Activated B cell treated with CpG ODN at 0.5 μM for 24 hours (primary cell): Measurements from ENCODE around the gene GALNT14. TPM values are rescaled to one million over a fixed set of nuclear protein-coding genes. Genes with fewer than 3 reads are reported as not detected.

Source experiments
- ATAC-seq: fragments of 200-7000 bp; cut with Tn5 transposase; one replicate; pipeline ENCODE4 v1.10.0; 2021; ENCODE audit warnings: low read depth, mild to moderate bottlenecking, moderate library complexity
- CTCF ChIA-PET: fragments of 350-600 bp; sonication (Branson Sonifier 250); formaldehyde crosslinking; loops from one replicate; lab custom pipeline; 2021; ENCODE audit warnings: antibody characterized with exemption; lab: Charles Lee
- POLR2A ChIA-PET: fragments of 350-600 bp; sonication (Branson Sonifier 250); formaldehyde crosslinking; loops from one replicate; lab custom pipeline; 2021; ENCODE audit warnings: antibody characterized with exemption; lab: Charles Lee
- DNase-seq: peaks from one replicate; pipeline ENCODE4 v3.0.0; 2022
- H3K27ac Mint-ChIP-seq: one replicate; pipeline ENCODE4 v1.8.0; 2020; ENCODE audit warnings: mixed read lengths
- H3K27me3 Mint-ChIP-seq: one replicate; pipeline ENCODE4 v1.8.0; 2021; ENCODE audit warnings: mixed read lengths
- H3K36me3 Mint-ChIP-seq: one replicate; pipeline ENCODE4 v1.8.0; 2021; ENCODE audit warnings: low read depth, mixed read lengths
- H3K4me1 Mint-ChIP-seq: one replicate; pipeline ENCODE4 v1.8.0; 2021; ENCODE audit warnings: mixed read lengths
- H3K4me3 Mint-ChIP-seq: one replicate; pipeline ENCODE4 v1.8.0; 2020; ENCODE audit warnings: mild to moderate bottlenecking, mixed read lengths
- H3K9me3 Mint-ChIP-seq: one replicate; pipeline ENCODE4 v1.8.0; 2020; ENCODE audit warnings: mixed read lengths
- intact Hi-C: fragments of 100-400 bp; cut with micrococcal nuclease; formaldehyde crosslinking; loops from one replicate; pipeline ENCODE4 v1.15.1; 2024
- total RNA-seq: library from RNA; stranded (reverse); gene quantifications from 2 replicates; pipeline ENCODE4 v1.2.3, GENCODE V29; 2022
- TF ChIP-seq, protein P1 (sequence below): fragments of 200-600 bp; IDR thresholded peaks from one replicate; pipeline ENCODE4 v1.8.0; 2022; ENCODE audit warnings: antibody characterized with exemption, mild to moderate bottlenecking

GALNT14 gene
- total RNA-seq, 1 donor from 2014 or later, result 6.6 TPM

DNA sequence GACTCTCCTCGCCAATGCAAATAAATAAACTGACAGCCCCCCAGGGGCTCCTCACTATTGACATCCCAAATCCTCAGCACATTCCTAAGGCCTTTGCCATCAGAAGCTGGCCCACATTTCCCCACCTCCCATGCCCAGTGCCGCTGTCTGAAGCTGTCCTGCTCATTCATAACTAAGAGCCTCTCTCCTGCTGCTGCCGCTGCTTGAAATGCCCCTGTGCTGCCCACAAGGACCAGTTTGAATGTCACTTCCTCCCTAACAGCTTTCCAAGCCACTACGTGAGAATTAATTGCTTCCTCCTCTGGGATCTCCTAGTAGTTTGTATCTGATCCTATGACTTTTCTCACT is 179.3 kb downstream of the GALNT14 start:
- ChIA-PET POLR2A (no interaction called here), CTCF (no interaction called here)
- ATAC-seq, result no peak
- no peaks in the 10 kb centered on the region for H3K36me3 Mint-ChIP-seq
- H3K4me3 Mint-ChIP-seq, result no peak overlapping the region
- no peak for DNase-seq
- no peaks in the 10 kb centered on the region for H3K27me3 Mint-ChIP-seq
- intact Hi-C loops, result no loop called here
- TF ChIP-seq, protein P1, sequence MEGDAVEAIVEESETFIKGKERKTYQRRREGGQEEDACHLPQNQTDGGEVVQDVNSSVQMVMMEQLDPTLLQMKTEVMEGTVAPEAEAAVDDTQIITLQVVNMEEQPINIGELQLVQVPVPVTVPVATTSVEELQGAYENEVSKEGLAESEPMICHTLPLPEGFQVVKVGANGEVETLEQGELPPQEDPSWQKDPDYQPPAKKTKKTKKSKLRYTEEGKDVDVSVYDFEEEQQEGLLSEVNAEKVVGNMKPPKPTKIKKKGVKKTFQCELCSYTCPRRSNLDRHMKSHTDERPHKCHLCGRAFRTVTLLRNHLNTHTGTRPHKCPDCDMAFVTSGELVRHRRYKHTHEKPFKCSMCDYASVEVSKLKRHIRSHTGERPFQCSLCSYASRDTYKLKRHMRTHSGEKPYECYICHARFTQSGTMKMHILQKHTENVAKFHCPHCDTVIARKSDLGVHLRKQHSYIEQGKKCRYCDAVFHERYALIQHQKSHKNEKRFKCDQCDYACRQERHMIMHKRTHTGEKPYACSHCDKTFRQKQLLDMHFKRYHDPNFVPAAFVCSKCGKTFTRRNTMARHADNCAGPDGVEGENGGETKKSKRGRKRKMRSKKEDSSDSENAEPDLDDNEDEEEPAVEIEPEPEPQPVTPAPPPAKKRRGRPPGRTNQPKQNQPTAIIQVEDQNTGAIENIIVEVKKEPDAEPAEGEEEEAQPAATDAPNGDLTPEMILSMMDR, result no peak
- no peaks in the 10 kb centered on the region for H3K9me3 Mint-ChIP-seq
- no peaks in the 10 kb centered on the region for H3K4me1 Mint-ChIP-seq
- H3K27ac Mint-ChIP-seq, result no peak overlapping the region

DNA sequence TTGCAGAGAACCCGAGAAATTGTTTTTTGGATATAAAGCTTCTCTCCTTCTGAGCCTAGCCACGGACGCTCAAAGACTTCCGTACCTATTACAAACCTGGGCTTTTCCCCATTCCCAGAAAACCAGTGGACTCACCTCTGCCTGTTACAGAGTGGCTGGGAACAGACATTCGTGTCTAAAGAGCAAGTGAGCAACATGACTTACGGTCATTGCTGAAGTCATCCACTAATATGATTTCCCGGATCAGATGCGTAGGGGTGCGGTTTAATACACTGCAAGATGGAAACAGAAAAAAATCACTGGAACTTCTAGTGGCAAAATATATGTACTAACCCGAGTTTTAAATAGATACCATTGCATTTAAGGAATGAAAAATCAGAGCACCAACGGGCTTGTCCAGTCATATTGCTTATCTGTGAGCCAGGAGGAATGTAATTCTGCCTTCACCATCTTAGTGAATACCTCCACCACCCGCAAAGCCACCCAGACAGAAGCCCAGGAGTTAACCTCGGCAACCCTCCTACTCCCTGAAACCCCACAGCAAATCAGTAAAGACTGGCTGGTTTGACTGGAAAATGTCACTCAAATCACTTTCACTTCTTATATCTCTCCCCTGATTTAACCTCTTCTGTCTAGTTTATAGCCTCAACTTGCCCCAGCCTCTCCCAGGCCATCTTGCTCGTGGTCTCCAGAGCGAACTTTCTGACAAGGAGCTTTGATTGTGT is 179.9 kb downstream of the GALNT14 start:
- DNase-seq (no peak), ATAC-seq (no peak)
- H3K27me3 Mint-ChIP-seq, result no peaks in the 10 kb centered on the region
- ChIA-PET CTCF (no interaction called here), POLR2A (no interaction called here)
- H3K36me3 Mint-ChIP-seq, result no peaks in the 10 kb centered on the region
- no peak overlapping the region for H3K27ac Mint-ChIP-seq
- TF ChIP-seq, protein P1, result no peak
- intact Hi-C loops, result no loop called here
- H3K4me3 Mint-ChIP-seq, result no peak overlapping the region
- no peaks in the 10 kb centered on the region for H3K4me1 Mint-ChIP-seq
- no peaks in the 10 kb centered on the region for H3K9me3 Mint-ChIP-seq

DNA sequence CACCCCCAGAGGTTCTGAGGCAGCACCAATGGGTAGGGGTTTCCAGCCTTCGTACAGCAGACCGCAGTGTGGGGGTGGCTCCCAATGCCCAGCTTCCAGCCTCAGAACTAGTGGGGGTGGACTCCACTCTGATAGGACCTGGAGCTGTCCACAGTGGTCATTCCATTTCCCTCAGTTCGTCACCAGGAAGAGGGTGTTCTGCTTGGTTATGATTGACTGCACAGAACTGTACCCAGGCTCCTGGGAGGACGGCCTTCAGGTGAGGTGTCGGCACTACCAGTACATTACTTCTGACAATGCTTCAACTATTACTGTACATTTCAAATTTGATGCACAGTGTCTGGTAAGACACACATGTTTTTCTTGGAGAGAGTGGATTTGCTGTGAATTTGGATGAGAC is 180.6 kb downstream of the GALNT14 start:
- no peak overlapping the region for H3K4me3 Mint-ChIP-seq
- H3K27ac Mint-ChIP-seq, result no peak overlapping the region
- CTCF ChIA-PET, result no interaction called here
- TF ChIP-seq, protein P1, result no peak
- POLR2A ChIA-PET, result no interaction called here
- H3K27me3 Mint-ChIP-seq, result no peaks in the 10 kb centered on the region
- DNase-seq (no peak), ATAC-seq (no peak)
- no peaks in the 10 kb centered on the region for H3K9me3 Mint-ChIP-seq
- H3K4me1 Mint-ChIP-seq, result no peaks in the 10 kb centered on the region
- intact Hi-C loops, result no loop called here
- no peaks in the 10 kb centered on the region for H3K36me3 Mint-ChIP-seq

DNA sequence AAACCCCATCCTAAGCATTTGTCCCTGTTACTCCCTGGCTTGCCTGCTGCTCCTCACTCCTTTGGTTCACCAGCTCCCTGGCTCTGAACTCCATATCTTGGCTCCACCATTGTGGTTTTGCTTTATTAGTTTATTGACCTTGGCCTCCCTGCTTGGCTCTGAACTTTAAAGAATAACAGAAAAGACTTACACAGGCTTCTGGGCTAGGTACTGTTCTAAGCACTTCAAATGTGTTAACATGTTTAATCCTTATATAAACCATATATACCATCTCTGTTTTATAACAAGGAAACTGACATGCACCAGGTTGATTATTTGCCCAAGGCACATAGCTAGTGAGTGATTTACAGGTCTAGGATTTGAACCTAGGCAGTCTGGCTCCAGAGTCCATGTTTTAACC is 181.2 kb downstream of the GALNT14 start:
- Mint-ChIP-seq H3K4me3 (no peak overlapping the region), H3K36me3 (no peaks in the 10 kb centered on the region), H3K4me1 (no peaks in the 10 kb centered on the region), H3K27me3 (no peaks in the 10 kb centered on the region), H3K27ac (no peak overlapping the region), H3K9me3 (no peaks in the 10 kb centered on the region)
- ATAC-seq, result no peak
- intact Hi-C loops, result no loop called here
- ChIA-PET POLR2A (no interaction called here), CTCF (no interaction called here)
- DNase-seq, result no peak
- TF ChIP-seq, protein P1, result no peak

DNA sequence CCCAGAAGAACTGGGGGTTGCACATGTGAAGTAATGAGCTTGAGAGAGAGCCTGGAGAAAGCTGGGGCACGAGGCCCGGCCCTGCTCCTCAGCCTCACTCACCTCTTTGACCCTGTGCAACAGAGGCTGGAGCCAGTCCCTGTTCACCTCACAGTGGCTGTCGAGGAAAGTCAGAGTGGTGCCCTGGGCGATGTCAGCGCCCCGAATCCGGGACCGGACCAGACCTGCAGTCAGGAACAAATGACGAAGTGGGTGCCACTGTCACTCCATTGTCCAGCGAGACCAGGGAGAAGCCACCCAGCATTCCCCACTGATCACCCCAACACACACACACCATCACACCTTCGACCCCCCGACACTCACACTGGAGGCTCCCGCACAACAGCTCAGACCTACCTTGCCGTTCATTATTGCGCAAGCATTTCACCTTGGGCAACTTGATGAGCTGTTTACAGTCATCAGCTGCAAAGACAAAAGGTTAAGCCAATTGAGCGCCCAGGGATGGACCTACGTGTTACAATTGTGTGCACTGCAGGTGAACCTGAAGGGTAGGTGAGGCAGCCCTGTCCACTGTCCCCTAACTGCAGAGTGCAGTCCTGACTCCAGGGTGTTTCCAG is 182.6 kb downstream of the GALNT14 start:
- ATAC-seq (no peak), DNase-seq (no peak)
- Mint-ChIP-seq H3K36me3 (no peaks in the 10 kb centered on the region), H3K9me3 (no peaks in the 10 kb centered on the region), H3K27ac (no peak overlapping the region), H3K4me3 (no peak overlapping the region), H3K4me1 (no peaks in the 10 kb centered on the region), H3K27me3 (no peaks in the 10 kb centered on the region)
- TF ChIP-seq, protein P1, result no peak
- POLR2A ChIA-PET, result no interaction called here
- intact Hi-C loops, result no loop called here
- CTCF ChIA-PET, result interaction anchor here (1.1 kb wide), 1 partner anchor 10 kb away, joined by 3 read pairs; no protein-coding TSS in a partner anchor
